Stimulated activated CD8-positive, alpha-beta memory T cell treated with anti-CD3 and anti-CD28 coated beads, Interleukin-7, amount 100 ng/mL, for 4 hours (primary cell): Measurements from ENCODE around the gene GSTO2.

ENCODE experiments used
- DNase-seq, 2 donors: peaks; one replicate each; pipeline ENCODE4 v3.0.0-alpha.2; 2020; ENCODE audit warnings: low read depth in 2 of 2

GSTO2 gene

GRCh38 chr10:104279550-104280259 is 10.7 kb downstream of the GSTO2 start:
- no peak for DNase-seq

- no peak for DNase-seq
These were observed 12.7 kb downstream of the GSTO2 start for GRCh38 chr10:104281694-104282093.

GRCh38 chr10:104284846-104285245 is 15.9 kb downstream of the GSTO2 start:
- no peak for DNase-seq

GRCh38 chr10:104286939-104287338 is 18.0 kb downstream of the GSTO2 start:
- DNase-seq: no peak

GRCh38 chr10:104288355-104288754 is 19.4 kb downstream of the GSTO2 start:
- DNase-seq: no peak

- DNase-seq: peak; percentile 76 to 77
These were observed 22.5 kb downstream of the GSTO2 start for GRCh38 chr10:104291439-104291951.

- no peak for DNase-seq
These were observed 24.0 kb downstream of the GSTO2 start for GRCh38 chr10:104293011-104293410.

- DNase-seq: no peak
These were observed 24.9 kb downstream of the GSTO2 start for GRCh38 chr10:104293781-104294321.

GRCh38 chr10:104296687-104297436 is 27.9 kb downstream of the GSTO2 start:
- DNase-seq: no peak

- no peak for DNase-seq
These were observed 29.0 kb downstream of the GSTO2 start for GRCh38 chr10:104297697-104298660.

GRCh38 chr10:104299031-104299904 is 30.3 kb downstream of the GSTO2 start:
- no peak for DNase-seq

GRCh38 chr10:104300002-104300735 is 31.2 kb downstream of the GSTO2 start:
- no peak for DNase-seq

- DNase-seq: no peak
These were observed 31.8 kb downstream of the GSTO2 start for GRCh38 chr10:104300736-104301292.

- no peak for DNase-seq
These were observed 33.1 kb downstream of the GSTO2 start for GRCh38 chr10:104301907-104302690.

GRCh38 chr10:104303594-104304355 is 34.8 kb downstream of the GSTO2 start:
- DNase-seq: no peak

GRCh38 chr10:104304356-104304745 is 35.4 kb downstream of the GSTO2 start:
- DNase-seq: no peak

- no peak for DNase-seq
These were observed 35.9 kb downstream of the GSTO2 start for GRCh38 chr10:104304927-104305326.

GRCh38 chr10:104306897-104307296 is 37.9 kb downstream of the GSTO2 start:
- no peak for DNase-seq
